PFSK-1 (cell line): ENCODE measurements around the gene TPST1.

Experiments used
- TAF1 ChIP-seq: IDR thresholded peaks from 2 replicates; pipeline ENCODE4 v1.6.1; 2012; ENCODE audit warnings: low read length, control low read depth, borderline replicate concordance; ENCODE audit not compliant: insufficient read depth
- TF ChIP-seq, protein P1 (sequence below), 2 experiments: IDR thresholded peaks; 2 replicates each; pipeline versions ENCODE4 v1.6.1 to v1.8.0; 2011 to 2012; ENCODE audit warnings: low read depth in 2 of 2, low read length in 2 of 2, control low read depth in 1 of 2, inconsistent platforms in 1 of 2, mild to moderate bottlenecking in 1 of 2, moderate library complexity in 1 of 2; ENCODE audit not compliant: insufficient read depth in 1 of 2

DNA sequence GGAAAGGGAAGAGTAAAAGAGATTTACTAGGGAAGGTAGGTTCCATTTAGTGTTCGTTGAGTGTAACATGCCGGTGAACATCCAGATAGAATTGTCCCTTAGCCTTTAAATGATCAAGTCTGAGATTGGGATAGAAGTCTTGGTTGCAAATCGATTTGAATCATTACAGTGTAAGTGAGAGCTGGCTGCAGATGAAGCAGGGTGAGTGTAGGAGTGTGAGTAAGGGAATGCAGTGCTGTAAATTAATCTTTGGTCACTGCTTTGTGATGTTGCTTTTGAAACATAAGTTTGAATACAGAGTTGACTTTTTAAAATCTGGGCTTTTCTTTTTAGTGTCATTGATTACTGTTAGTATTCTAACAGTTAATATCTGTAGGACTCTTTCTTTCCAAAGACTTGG lies 16.3 kb downstream of the TPST1 start:
- TF ChIP-seq, protein P1, sequence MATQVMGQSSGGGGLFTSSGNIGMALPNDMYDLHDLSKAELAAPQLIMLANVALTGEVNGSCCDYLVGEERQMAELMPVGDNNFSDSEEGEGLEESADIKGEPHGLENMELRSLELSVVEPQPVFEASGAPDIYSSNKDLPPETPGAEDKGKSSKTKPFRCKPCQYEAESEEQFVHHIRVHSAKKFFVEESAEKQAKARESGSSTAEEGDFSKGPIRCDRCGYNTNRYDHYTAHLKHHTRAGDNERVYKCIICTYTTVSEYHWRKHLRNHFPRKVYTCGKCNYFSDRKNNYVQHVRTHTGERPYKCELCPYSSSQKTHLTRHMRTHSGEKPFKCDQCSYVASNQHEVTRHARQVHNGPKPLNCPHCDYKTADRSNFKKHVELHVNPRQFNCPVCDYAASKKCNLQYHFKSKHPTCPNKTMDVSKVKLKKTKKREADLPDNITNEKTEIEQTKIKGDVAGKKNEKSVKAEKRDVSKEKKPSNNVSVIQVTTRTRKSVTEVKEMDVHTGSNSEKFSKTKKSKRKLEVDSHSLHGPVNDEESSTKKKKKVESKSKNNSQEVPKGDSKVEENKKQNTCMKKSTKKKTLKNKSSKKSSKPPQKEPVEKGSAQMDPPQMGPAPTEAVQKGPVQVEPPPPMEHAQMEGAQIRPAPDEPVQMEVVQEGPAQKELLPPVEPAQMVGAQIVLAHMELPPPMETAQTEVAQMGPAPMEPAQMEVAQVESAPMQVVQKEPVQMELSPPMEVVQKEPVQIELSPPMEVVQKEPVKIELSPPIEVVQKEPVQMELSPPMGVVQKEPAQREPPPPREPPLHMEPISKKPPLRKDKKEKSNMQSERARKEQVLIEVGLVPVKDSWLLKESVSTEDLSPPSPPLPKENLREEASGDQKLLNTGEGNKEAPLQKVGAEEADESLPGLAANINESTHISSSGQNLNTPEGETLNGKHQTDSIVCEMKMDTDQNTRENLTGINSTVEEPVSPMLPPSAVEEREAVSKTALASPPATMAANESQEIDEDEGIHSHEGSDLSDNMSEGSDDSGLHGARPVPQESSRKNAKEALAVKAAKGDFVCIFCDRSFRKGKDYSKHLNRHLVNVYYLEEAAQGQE (IDR thresholded peaks at IDR 0.05; ENCODE audit: insufficient read depth in 1 of 2, low read depth in 2 of 2, low read length in 2 of 2), result no peak
- TF ChIP-seq TAF1, result no peak
